ENCODE results near the gene OSBPL1A.
"Not testable (repeated sequence)": the region's sequence is repeated elsewhere in the genome, so short reads cannot be mapped to it uniquely, and the experiment has no call there.

OSBPL1A gene

GRCh38 chr18:24187689-24188088 is 209.9 kb downstream of the OSBPL1A start:
- DNase-seq (ENCODE audit: low read depth, low spot score) = no peak

- DNase-seq (ENCODE audit: low read depth, low spot score) = no peak
Measured at GRCh38 chr18:24187049-24187448, 210.6 kb downstream of the OSBPL1A start.

- DNase-seq (ENCODE audit: low read depth, low spot score) = no peak
Measured at GRCh38 chr18:24185805-24186204, 211.8 kb downstream of the OSBPL1A start.

- no peak for DNase-seq (ENCODE audit: low read depth, low spot score)
Measured at GRCh38 chr18:24181806-24182205, 215.8 kb downstream of the OSBPL1A start.

- DNase-seq (ENCODE audit: low read depth, low spot score) = no peak
Measured at GRCh38 chr18:24180048-24180447, 217.6 kb downstream of the OSBPL1A start.

GRCh38 chr18:24177499-24178133 is 220.0 kb downstream of the OSBPL1A start:
- no peak for DNase-seq (ENCODE audit: low read depth, low spot score)

- DNase-seq (ENCODE audit: low read depth, low spot score) = peak; percentile 48
Measured at GRCh38 chr18:24176727-24177416, 220.8 kb downstream of the OSBPL1A start.

- DNase-seq (ENCODE audit: low read depth, low spot score) = no peak
Measured at GRCh38 chr18:24173997-24174396, 223.6 kb downstream of the OSBPL1A start.

- no peak for DNase-seq (ENCODE audit: low read depth, low spot score)
Measured at GRCh38 chr18:24170360-24170759, 227.3 kb downstream of the OSBPL1A start.

- no peak for DNase-seq (ENCODE audit: low read depth, low spot score)
Measured at GRCh38 chr18:24168496-24168895, 229.1 kb downstream of the OSBPL1A start.

GRCh38 chr18:24161304-24161703 is 236.3 kb downstream of the OSBPL1A start:
- DNase-seq (ENCODE audit: low read depth, low spot score) = no peak

GRCh38 chr18:24160086-24160485 is 237.5 kb downstream of the OSBPL1A start:
- no peak for DNase-seq (ENCODE audit: low read depth, low spot score)

- no peak for DNase-seq (ENCODE audit: low read depth, low spot score)
Measured at GRCh38 chr18:24157855-24158254, 239.8 kb downstream of the OSBPL1A start.

- no peak for DNase-seq (ENCODE audit: low read depth, low spot score)
Measured at GRCh38 chr18:24153397-24153796, 244.2 kb downstream of the OSBPL1A start.

GRCh38 chr18:24149591-24149990 is 248.0 kb downstream of the OSBPL1A start:
- DNase-seq (ENCODE audit: low read depth, low spot score) = not testable (repeated sequence)

GRCh38 chr18:24142376-24142775 is 255.2 kb downstream of the OSBPL1A start:
- no peak for DNase-seq (ENCODE audit: low read depth, low spot score)

GRCh38 chr18:24140697-24141096 is 256.9 kb downstream of the OSBPL1A start:
- DNase-seq (ENCODE audit: low read depth, low spot score) = no peak

GRCh38 chr18:24138789-24139616 is 258.6 kb downstream of the OSBPL1A start, which contains the start of gene CABYR:
Gene CABYR, plus strand, starts transcription at chr18:24139062. Its CDS starts 4,053 bp downstream, at chr18:24143115.
- peak; percentile 83 for DNase-seq (ENCODE audit: low read depth, low spot score)

GRCh38 chr18:24138409-24138788 is 259.2 kb downstream of the OSBPL1A start:
- DNase-seq (ENCODE audit: low read depth, low spot score) = no peak

GRCh38 chr18:24136967-24137373 is 260.7 kb downstream of the OSBPL1A start:
- no peak for DNase-seq (ENCODE audit: low read depth, low spot score)

GRCh38 chr18:24130494-24130893 is 267.1 kb downstream of the OSBPL1A start:
- DNase-seq (ENCODE audit: low read depth, low spot score) = no peak

GRCh38 chr18:24128700-24129099 is 268.9 kb downstream of the OSBPL1A start:
- no peak for DNase-seq (ENCODE audit: low read depth, low spot score)
